NCI-H774 (cell line): Measurements from ENCODE around the gene PRC1.
"Not testable (repeated sequence)": the region's sequence is repeated elsewhere in the genome, so short reads cannot be mapped to it uniquely, and the experiment has no call there.

ENCODE experiments used
- DNase-seq: peaks from one replicate; lab custom pipeline; 2025; lab: John Stamatoyannopoulos, UW

PRC1 gene, protein sequence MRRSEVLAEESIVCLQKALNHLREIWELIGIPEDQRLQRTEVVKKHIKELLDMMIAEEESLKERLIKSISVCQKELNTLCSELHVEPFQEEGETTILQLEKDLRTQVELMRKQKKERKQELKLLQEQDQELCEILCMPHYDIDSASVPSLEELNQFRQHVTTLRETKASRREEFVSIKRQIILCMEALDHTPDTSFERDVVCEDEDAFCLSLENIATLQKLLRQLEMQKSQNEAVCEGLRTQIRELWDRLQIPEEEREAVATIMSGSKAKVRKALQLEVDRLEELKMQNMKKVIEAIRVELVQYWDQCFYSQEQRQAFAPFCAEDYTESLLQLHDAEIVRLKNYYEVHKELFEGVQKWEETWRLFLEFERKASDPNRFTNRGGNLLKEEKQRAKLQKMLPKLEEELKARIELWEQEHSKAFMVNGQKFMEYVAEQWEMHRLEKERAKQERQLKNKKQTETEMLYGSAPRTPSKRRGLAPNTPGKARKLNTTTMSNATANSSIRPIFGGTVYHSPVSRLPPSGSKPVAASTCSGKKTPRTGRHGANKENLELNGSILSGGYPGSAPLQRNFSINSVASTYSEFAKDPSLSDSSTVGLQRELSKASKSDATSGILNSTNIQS

GRCh38 chr15:90994417-90995311 lies at the start of gene PRC1:
TSS of gene PRC1 (minus strand) at chr15:90994535. CDS start at chr15:90994417, 118 bp downstream.
- peak; percentile 99 for DNase-seq

DNA sequence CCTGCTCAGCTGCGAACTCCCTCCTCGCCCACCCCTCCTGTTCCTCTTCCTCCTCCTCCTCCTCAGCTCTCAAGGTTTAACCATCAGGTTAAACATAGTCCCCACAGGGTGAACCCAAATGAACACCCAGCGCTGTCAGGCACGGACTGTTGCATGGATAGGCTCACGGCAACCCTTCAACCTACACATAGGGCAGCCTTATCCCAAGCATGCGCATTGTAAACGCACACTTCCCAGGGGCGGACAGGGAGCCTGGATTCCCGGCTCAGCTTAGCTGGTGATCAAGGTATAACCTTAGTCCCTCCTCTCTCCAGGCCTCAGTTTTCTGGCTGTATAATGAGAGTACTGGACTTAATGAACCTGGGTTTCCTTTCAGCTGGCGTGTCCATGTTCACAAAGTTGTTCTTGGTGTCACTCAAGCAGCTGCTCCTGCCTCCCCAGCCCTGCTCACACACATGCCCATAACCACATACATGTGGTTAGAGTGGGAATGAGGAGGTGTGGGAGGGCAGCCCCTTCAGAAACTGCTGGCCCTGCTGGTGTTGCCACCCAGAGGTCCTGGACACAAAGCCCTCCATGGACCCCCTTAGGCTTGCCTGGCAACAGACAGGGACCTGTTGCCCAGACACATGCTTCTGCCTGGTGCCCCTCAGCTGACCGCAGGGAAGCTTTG lies 49.0 kb upstream of the PRC1 start:
- no peak for DNase-seq

DNA sequence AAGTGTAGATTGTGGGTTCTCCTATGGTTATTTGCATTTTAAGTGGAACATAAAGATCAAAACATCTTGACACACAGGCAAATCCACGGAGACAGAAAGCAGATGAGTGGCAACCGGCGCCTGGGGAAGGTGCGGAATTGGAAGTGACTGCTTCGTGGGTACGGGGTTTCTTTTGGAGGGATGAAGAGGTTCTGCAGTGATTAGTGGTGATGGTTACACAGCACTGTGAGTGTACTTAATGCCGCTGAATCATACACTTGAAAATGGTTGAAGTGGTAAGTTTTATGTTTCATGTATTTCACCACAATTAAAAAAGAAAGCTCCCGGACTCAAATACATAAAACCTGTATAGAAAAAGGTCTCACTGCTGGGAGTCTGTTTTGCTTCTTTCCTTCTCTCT lies 46.5 kb upstream of the PRC1 start:
- DNase-seq, result no peak

- no peak for DNase-seq
Measured at GRCh38 chr15:91039996-91040395, 45.7 kb upstream of the PRC1 start.

GRCh38 chr15:91032919-91033803 lies 38.8 kb upstream of the PRC1 start:
- peak; percentile 91 for DNase-seq

GRCh38 chr15:91031796-91032195 lies 37.5 kb upstream of the PRC1 start:
- DNase-seq, result no peak

GRCh38 chr15:91027677-91028076 lies 33.3 kb upstream of the PRC1 start:
- DNase-seq, result no peak

- no peak for DNase-seq
Measured at GRCh38 chr15:91023720-91024119, 29.4 kb upstream of the PRC1 start.

GRCh38 chr15:91022832-91023129 lies 28.4 kb upstream of the PRC1 start:
- DNase-seq, result no peak

- DNase-seq, result peak; percentile 86
Measured at GRCh38 chr15:91022075-91022831, 27.9 kb upstream of the PRC1 start, which contains the start of gene VPS33B. TSS of gene VPS33B (minus strand) at chr15:91022594. CDS start at chr15:91022249, 345 bp downstream.

DNA sequence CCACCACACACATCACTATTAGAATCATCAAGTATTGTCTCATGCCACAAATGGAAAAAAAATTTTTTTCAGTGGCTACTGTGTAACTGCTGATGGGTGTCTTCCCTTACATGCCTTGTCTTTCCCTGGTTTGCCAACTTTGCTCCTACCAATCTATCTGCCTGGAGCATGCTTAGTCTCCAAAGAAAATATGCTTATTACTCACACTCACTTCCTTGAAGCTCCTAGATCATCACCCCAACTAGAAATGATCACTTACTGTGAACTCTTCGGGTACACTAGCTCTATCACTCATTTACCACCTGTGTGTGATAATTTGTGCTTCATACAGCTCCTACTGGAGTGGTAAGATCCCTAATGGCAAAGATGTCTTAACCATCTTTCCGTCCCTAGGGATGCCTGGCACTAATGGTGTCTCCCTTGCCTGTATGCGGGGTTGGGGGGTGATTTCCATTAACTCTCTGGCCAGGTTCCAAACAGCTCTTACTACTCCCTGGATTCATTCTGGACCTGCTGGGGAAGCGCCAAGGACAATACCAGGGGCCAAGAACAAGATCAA lies 27.3 kb upstream of the PRC1 start:
- DNase-seq, result no peak

- DNase-seq, result no peak
Measured at GRCh38 chr15:91018158-91018557, 23.8 kb upstream of the PRC1 start.

DNA sequence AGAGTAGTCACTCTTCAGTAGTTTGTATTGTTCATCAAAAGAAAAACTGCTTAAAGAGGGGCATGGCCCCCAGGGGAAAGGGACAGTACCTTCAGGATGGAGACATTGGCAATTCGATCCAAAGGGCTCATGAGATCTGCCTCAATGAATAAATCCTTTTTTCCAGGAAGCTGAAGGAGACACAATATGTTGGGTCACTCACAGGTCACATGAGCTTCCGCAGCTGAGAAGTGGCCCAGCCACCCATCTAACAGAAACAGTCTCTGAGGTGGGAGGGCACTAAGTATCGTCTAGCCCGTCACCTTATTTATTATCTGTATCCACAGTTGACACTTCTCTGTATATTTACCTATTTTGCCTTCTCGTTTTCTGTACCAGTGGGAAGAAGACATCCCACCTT lies 23.4 kb upstream of the PRC1 start:
- DNase-seq, result no peak

DNA sequence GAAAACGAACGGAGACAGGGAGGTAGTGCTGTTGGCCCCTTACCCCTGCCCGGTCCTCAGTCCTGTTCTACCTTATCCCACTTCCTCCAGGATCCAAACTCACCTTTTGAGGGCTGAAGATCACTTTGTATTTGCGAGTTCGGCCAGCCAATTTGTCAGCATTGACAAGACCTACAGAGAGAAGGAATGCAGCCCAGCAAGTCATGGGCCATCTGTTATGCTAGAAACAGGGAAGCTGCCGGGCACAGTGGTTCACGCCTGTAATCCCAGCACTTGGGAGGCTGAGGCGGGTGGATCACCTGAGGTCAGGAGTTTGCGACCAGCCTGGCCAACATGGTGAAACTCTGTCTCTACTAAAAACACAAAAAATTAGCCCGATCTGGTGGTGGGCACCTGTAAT lies 19.4 kb upstream of the PRC1 start:
- not testable (repeated sequence) for DNase-seq

DNA sequence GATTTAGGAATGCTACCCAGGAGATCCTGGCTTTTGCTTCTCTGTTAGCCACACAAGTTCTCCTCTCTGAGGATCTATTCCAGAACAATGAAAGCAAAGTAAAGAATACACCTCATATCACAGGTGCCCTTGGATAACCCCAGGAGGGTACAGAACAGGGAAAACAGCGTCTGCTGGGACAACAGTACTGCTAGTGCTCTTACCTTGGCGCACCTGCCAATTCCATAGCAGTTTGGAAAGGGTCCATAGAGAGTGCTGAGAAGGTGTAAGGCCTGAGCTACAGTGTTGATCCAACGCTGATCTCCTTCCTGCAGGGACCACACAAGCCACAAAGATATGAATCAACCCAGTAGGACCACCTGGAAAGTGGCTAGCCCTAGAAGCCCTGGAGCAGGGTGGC lies 12.9 kb upstream of the PRC1 start:
- DNase-seq, result no peak

GRCh38 chr15:91001209-91001608 lies 6.9 kb upstream of the PRC1 start:
- DNase-seq, result no peak

GRCh38 chr15:90998737-90999136 lies 4.4 kb upstream of the PRC1 start:
- no peak for DNase-seq

- DNase-seq, result no peak
Measured at GRCh38 chr15:90994059-90994416, 297 bp downstream of the PRC1 start.

- no peak for DNase-seq
Measured at GRCh38 chr15:90991587-90992285, 2.6 kb downstream of the PRC1 start.
